CD14-positive monocyte (primary cell): Measurements from ENCODE around the gene TJP1. TPM values are rescaled to one million over a fixed set of nuclear protein-coding genes. Genes with fewer than 3 reads are reported as not detected.

ENCODE experiments used
- DNase-seq, 3 donors: peaks; one replicate each; pipeline ENCODE4 v3.0.0-alpha.2; 2011 to 2022
- H2AFZ ChIP-seq: 2 replicates; pipeline ENCODE4 v1.6.0; 2012; ENCODE audit warnings: mild to moderate bottlenecking, low read depth, low read length, inconsistent platforms; ENCODE audit not compliant: insufficient read depth, poor library complexity, severe bottlenecking
- H3K27ac ChIP-seq, 2 donors: 1 replicate in 1 of 2; 2 replicates in 1 of 2; pipeline ENCODE4 v1.5.1; 2012 to 2013; ENCODE audit warnings: low read length in 2 of 2, control low read depth in 1 of 2, inconsistent platforms in 1 of 2, low read depth in 1 of 2, mild to moderate bottlenecking in 1 of 2
- H3K27me3 ChIP-seq, 2 donors: one replicate each; pipeline versions ENCODE4 v1.6.0 to v1.6.1; 2011 to 2013; ENCODE audit warnings: low read length in 2 of 2; ENCODE audit not compliant: control insufficient read depth in 2 of 2, insufficient read depth in 2 of 2
- H3K36me3 ChIP-seq, 2 donors: replicated peaks in 1 of 2; 1 replicate in 1 of 2; 2 replicates in 1 of 2; pipeline versions ENCODE4 v1.5.1 to v1.6.1; 2012 to 2013; ENCODE audit warnings: low read length in 2 of 2, control low read depth in 1 of 2, inconsistent platforms in 1 of 2, mild to moderate bottlenecking in 1 of 2; ENCODE audit not compliant: insufficient read depth in 2 of 2, control insufficient read depth in 1 of 2
- H3K4me1 ChIP-seq, 2 donors: 1 replicate in 1 of 2; 2 replicates in 1 of 2; pipeline versions ENCODE4 v1.5.1 to v1.6.1; 2012 to 2013; ENCODE audit warnings: low read length in 2 of 2, control low read depth in 1 of 2, inconsistent platforms in 1 of 2, mild to moderate bottlenecking in 1 of 2, moderate library complexity in 1 of 2; ENCODE audit not compliant: insufficient read depth in 2 of 2, control insufficient read depth in 1 of 2
- H3K4me2 ChIP-seq: replicated peaks from 2 replicates; pipeline ENCODE3; 2012; ENCODE audit warnings: low read length, moderate library complexity, mild to moderate bottlenecking; ENCODE audit not compliant: poor library complexity, severe bottlenecking; ENCODE audit errors: extremely low read depth
- H3K4me3 ChIP-seq, 3 experiments: fragments of 200-600 bp in 1 of 3; sonication (generic) in 1 of 3; replicated peaks in 1 of 3; 1 replicate in 2 of 3; 2 replicates in 1 of 3; pipeline ENCODE4 v1.5.1; 2011 to 2013; ENCODE audit warnings: low read length in 3 of 3, mild to moderate bottlenecking in 3 of 3, control low read depth in 2 of 3, low read depth in 2 of 3, inconsistent platforms in 1 of 3, moderate library complexity in 1 of 3
- H3K79me2 ChIP-seq: 2 replicates; pipeline ENCODE4 v1.6.0; 2012; ENCODE audit warnings: mild to moderate bottlenecking, control low read depth, inconsistent platforms, low read length, moderate library complexity; ENCODE audit not compliant: insufficient read depth
- H3K9ac ChIP-seq: 2 replicates; pipeline ENCODE4 v1.6.0; 2017; ENCODE audit warnings: low read length, mild to moderate bottlenecking; ENCODE audit not compliant: insufficient read depth, poor library complexity, severe bottlenecking
- H3K9me3 ChIP-seq, 2 donors: replicated peaks in 1 of 2; 1 replicate in 1 of 2; 2 replicates in 1 of 2; pipeline versions ENCODE4 v1.5.1 to v1.6.1; 2012 to 2013; ENCODE audit warnings: low read length in 2 of 2, control low read depth in 1 of 2; ENCODE audit not compliant: control insufficient read depth in 1 of 2, insufficient read depth in 1 of 2
- H4K20me1 ChIP-seq: 2 replicates; pipeline ENCODE4 v1.6.0; 2012; ENCODE audit warnings: mild to moderate bottlenecking, low read length, control low read depth, moderate library complexity; ENCODE audit not compliant: insufficient read depth
- H3K27ac Mint-ChIP-seq, 7 donors: one replicate each; pipeline ENCODE4 v1.8.0; 2020; ENCODE audit warnings: mild to moderate bottlenecking in 7 of 7, mixed read lengths in 7 of 7, moderate library complexity in 6 of 7, inconsistent platforms in 2 of 7
- H3K27me3 Mint-ChIP-seq, 3 donors: one replicate each; pipeline ENCODE4 v1.8.0; 2021 to 2022; ENCODE audit warnings: low read depth in 3 of 3, mild to moderate bottlenecking in 3 of 3, mixed read lengths in 3 of 3, moderate library complexity in 3 of 3, inconsistent platforms in 1 of 3
- H3K36me3 Mint-ChIP-seq, 2 donors: one replicate each; pipeline ENCODE4 v1.8.0; 2020; ENCODE audit warnings: mixed read lengths in 2 of 2, inconsistent platforms in 1 of 2, mild to moderate bottlenecking in 1 of 2
- H3K4me1 Mint-ChIP-seq: one replicate; pipeline ENCODE4 v1.8.0; 2020; ENCODE audit warnings: mild to moderate bottlenecking, mixed read lengths
- H3K4me3 Mint-ChIP-seq, 2 donors: one replicate each; pipeline ENCODE4 v1.8.0; 2020; ENCODE audit warnings: mild to moderate bottlenecking in 2 of 2, mixed read lengths in 2 of 2, moderate library complexity in 1 of 2
- H3K9me3 Mint-ChIP-seq, 7 donors: one replicate each; pipeline ENCODE4 v1.8.0; 2020 to 2022; ENCODE audit warnings: mixed read lengths in 7 of 7, mild to moderate bottlenecking in 6 of 7, moderate library complexity in 6 of 7, inconsistent platforms in 2 of 7
- CTCF ChIP-seq: fragments of 200-600 bp; IDR thresholded peaks from one replicate; pipeline ENCODE4 v1.8.0; 2022; ENCODE audit warnings: antibody characterized with exemption, mild to moderate bottlenecking
- WGBS: methylation state at CpG from one replicate; pipeline ENCODE4 v1.1.5; 2013; ENCODE audit warnings: missing lambda C conversion rate; ENCODE audit not compliant: insufficient coverage; 5-methylcytosine and 5-hydroxymethylcytosine counted together
- intact Hi-C, 2 donors: fragments of 100-400 bp; cut with micrococcal nuclease; formaldehyde crosslinking; loops; one replicate each; pipeline versions ENCODE4 v1.15.0 to v1.15.1; 2023
- polyA plus RNA-seq, 3 donors: library from polyadenylated mRNA; depleted of rRNA in 1 of 3; unstranded in 2 of 3; stranded (reverse) in 1 of 3; fragments of 300-500 nt in 2 of 3; fragments of >200 nt in 1 of 3; fragmentation: Illumina TruSeq in 2 of 3; gene quantifications; 1 replicate in 2 of 3; 2 replicates in 1 of 3; pipeline ENCODE4 v1.2.3, GENCODE V29; 2012 to 2021

Gene TJP1
- polyA plus RNA-seq, 3 donors = not detected

- H4K20me1 ChIP-seq = no peaks in the 10 kb centered on the region
- H3K9ac ChIP-seq = no peak overlapping the region
- no CpG with 5 or more reads among the region's 1 CpG for WGBS
- TF ChIP-seq CTCF = no peak
- no peaks in the 10 kb centered on the region for H3K4me1 Mint-ChIP-seq
- no peak overlapping the region for H3K4me2 ChIP-seq
- H3K4me1 ChIP-seq = no peaks in the 10 kb centered on the region
- H3K36me3 Mint-ChIP-seq = no peaks in the 10 kb centered on the region
- peaks cover 5 to 20% of the 10 kb centered on the region in 2 donors for H3K27me3 ChIP-seq
- no peak overlapping the region for H3K27ac Mint-ChIP-seq
- H2AFZ ChIP-seq = no peak overlapping the region
- no peaks in the 10 kb centered on the region for H3K79me2 ChIP-seq
- H3K4me3 Mint-ChIP-seq = no peak overlapping the region
- peaks cover 6 to 10% (median 8%) of the 10 kb centered on the region in 3 donors for H3K27me3 Mint-ChIP-seq
- intact Hi-C loops = no loop called here
- H3K9me3 Mint-ChIP-seq = no peaks in the 10 kb centered on the region
- no peak overlapping the region for H3K4me3 ChIP-seq
- H3K36me3 ChIP-seq = no peaks in the 10 kb centered on the region
- DNase-seq = no peak
- H3K9me3 ChIP-seq = no peaks in the 10 kb centered on the region
- no peak overlapping the region for H3K27ac ChIP-seq
Observed at GRCh38 chr15:29802411-29802810, 19.9 kb downstream of the TJP1 start.

GRCh38 chr15:29800491-29801366 is 21.5 kb downstream of the TJP1 start:
- Histone ChIP-seq H3K79me2 (no peaks in the 10 kb centered on the region), H3K36me3 (no peaks in the 10 kb centered on the region), H3K4me2 (no peak overlapping the region), H3K9me3 (no peaks in the 10 kb centered on the region), H3K4me3 (no peak overlapping the region), H3K4me1 (no peaks in the 10 kb centered on the region), H2AFZ (no peak overlapping the region), H3K9ac (no peak overlapping the region), H3K27me3 (peaks cover 5 to 14% of the 10 kb centered on the region in 2 donors), H4K20me1 (no peaks in the 10 kb centered on the region), H3K27ac (no peak overlapping the region)
- peak overlapping the region in 1 of 2 donors; percentile 6 for H3K4me3 Mint-ChIP-seq
- H3K27me3 Mint-ChIP-seq = peaks cover 5 to 9% (median 8%) of the 10 kb centered on the region in 3 donors
- TF ChIP-seq CTCF = no peak
- H3K9me3 Mint-ChIP-seq = peaks cover 0 to 6% (median 0%) of the 10 kb centered on the region in 7 donors
- H3K27ac Mint-ChIP-seq = no peak overlapping the region
- intact Hi-C loops = no loop called here
- no peaks in the 10 kb centered on the region for H3K4me1 Mint-ChIP-seq
- WGBS = 43% methylated on average over 1 of the region's 7 CpGs
- no peak for DNase-seq
- no peaks in the 10 kb centered on the region for H3K36me3 Mint-ChIP-seq
